ENCODE data around the gene GTF2F1.

GRCh38 chr19:6364353-6364752 lies 28.6 kb downstream of the GTF2F1 start:
- TF ChIP-seq EZH2phosphoT487 (IDR thresholded peaks at IDR 0.05; ENCODE audit: insufficient read depth, low read depth) (no peak), EZH2 (IDR thresholded peaks at IDR 0.05; ENCODE audit: insufficient read depth, poor library complexity, severe bottlenecking) (no peak)

All from GM23248 (cell line).